GM18526 (cell line): Measurements from ENCODE around the gene PPP3CA.

Experiments
- POLR2A ChIP-seq: IDR thresholded peaks from 3 replicates; pipeline ENCODE4 v1.6.1; 2011; ENCODE audit not compliant: insufficient read length; ENCODE audit errors: extremely low read depth

PPP3CA gene

GRCh38 chr4:101197350-101197749, 150.0 kb downstream of the PPP3CA start:
- TF ChIP-seq POLR2A = no peak

GRCh38 chr4:101192244-101192643, 155.1 kb downstream of the PPP3CA start:
- TF ChIP-seq POLR2A = no peak

- no peak for TF ChIP-seq POLR2A
These were observed 155.8 kb downstream of the PPP3CA start for GRCh38 chr4:101191302-101192098.

- no peak for TF ChIP-seq POLR2A
These were observed 156.6 kb downstream of the PPP3CA start for GRCh38 chr4:101190751-101191150.

GRCh38 chr4:101188906-101189305, 158.4 kb downstream of the PPP3CA start:
- TF ChIP-seq POLR2A = no peak

- no peak for TF ChIP-seq POLR2A
These were observed 159.5 kb downstream of the PPP3CA start for GRCh38 chr4:101187841-101188240.

GRCh38 chr4:101186567-101187184, 160.7 kb downstream of the PPP3CA start:
- TF ChIP-seq POLR2A = no peak

GRCh38 chr4:101184668-101185067, 162.7 kb downstream of the PPP3CA start:
- no peak for TF ChIP-seq POLR2A

- TF ChIP-seq POLR2A = no peak
These were observed 163.5 kb downstream of the PPP3CA start for GRCh38 chr4:101183666-101184373.

- no peak for TF ChIP-seq POLR2A
These were observed 164.1 kb downstream of the PPP3CA start for GRCh38 chr4:101183221-101183620.

- TF ChIP-seq POLR2A = no peak
These were observed 168.6 kb downstream of the PPP3CA start for GRCh38 chr4:101178731-101179130.

- TF ChIP-seq POLR2A = no peak
These were observed 170.2 kb downstream of the PPP3CA start for GRCh38 chr4:101177154-101177553.

GRCh38 chr4:101175896-101176676, 171.2 kb downstream of the PPP3CA start:
- TF ChIP-seq POLR2A = no peak

- TF ChIP-seq POLR2A = no peak
These were observed 172.5 kb downstream of the PPP3CA start for GRCh38 chr4:101174679-101175345.

- TF ChIP-seq POLR2A = no peak
These were observed 175.0 kb downstream of the PPP3CA start for GRCh38 chr4:101172369-101172768.
